ENCODE data around the gene UCK2. TPM values are rescaled to one million over a fixed set of nuclear protein-coding genes. Genes with fewer than 3 reads are reported as not detected.

UCK2 gene
- total and polyA plus RNA-seq, 2 of the 8 experiments (the other 6 are each of a cell fraction or from before 2014, with no cell fraction given): 103 to 109 TPM

DNA sequence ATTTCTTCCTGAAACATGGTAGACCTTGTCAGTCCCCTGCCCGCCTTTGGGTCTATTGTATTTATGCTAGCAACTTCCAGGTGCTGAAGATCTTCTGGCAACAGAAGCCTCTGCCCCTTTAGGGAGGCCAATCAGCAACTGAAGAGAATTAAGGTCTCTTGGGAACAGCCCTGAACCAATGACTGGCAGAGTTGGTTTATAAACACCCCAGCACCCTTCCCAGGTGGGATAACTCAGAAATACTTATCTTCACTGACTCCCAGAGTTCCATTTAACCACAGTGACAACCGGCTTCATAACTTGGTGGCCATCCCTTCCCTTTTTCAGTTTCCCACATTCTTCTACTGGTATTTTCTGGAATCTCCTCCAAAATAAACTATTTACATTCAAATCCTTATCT, 31.5 kb upstream of the UCK2 start:
- Histone ChIP-seq H3K4me1 (replicated peaks in 1 of 4; ENCODE audit: control insufficient read depth in 3 of 4, insufficient read depth in 4 of 4, low read length in 3 of 4) (no peaks in the 10 kb centered on the region), H2AFZ (ENCODE audit: low read length) (no peak overlapping the region), H2BK20ac (ENCODE audit: low read length) (no peak overlapping the region), H2AK5ac (ENCODE audit: low read depth, low read length) (no peak overlapping the region), H3K23ac (ENCODE audit: insufficient read length) (no peak overlapping the region), H3K9me3 (ENCODE audit: insufficient read depth in 2 of 2, low read depth in 1 of 2, low read length in 1 of 2) (peaks cover 0 to 3% of the 10 kb centered on the region in 2 experiments; a peak in 1 of 4 replicates), H2BK120ac (replicated peaks; ENCODE audit: low read depth, low read length) (no peak overlapping the region), H2BK12ac (ENCODE audit: low read depth, low read length) (no peak overlapping the region), H4K20me1 (replicated peaks in 1 of 2; ENCODE audit: control insufficient read depth in 1 of 2, insufficient read depth in 2 of 2, low read length in 2 of 2) (no peaks in the 10 kb centered on the region), H3K14ac (ENCODE audit: insufficient read length) (no peak overlapping the region), H3K27me3 (replicated peaks in 1 of 4; ENCODE audit: control insufficient read depth in 3 of 4, extremely low read depth in 1 of 4, insufficient read depth in 3 of 4, low read length in 3 of 4) (no peaks in the 10 kb centered on the region), H2BK15ac (ENCODE audit: low read length) (no peak overlapping the region), H3K4ac (replicated peaks; ENCODE audit: insufficient read length, low read depth, low read length) (no peak overlapping the region), H3K79me2 (ENCODE audit: control insufficient read depth in 1 of 2, insufficient read depth in 2 of 2, low read length in 2 of 2) (no peaks in the 10 kb centered on the region), H4K8ac (ENCODE audit: extremely low read depth, insufficient read depth, low read length) (no peak overlapping the region), H3K9ac (replicated peaks in 1 of 4; ENCODE audit: extremely low read depth in 1 of 4, low read depth in 3 of 4, low read length in 3 of 4) (no peak overlapping the region), H4K91ac (replicated peaks; ENCODE audit: insufficient read length, low read length) (no peak overlapping the region), H3K4me3 (ENCODE audit: extremely low read depth in 1 of 4, insufficient read depth in 2 of 4, low read depth in 3 of 4, low read length in 4 of 4) (no peak overlapping the region), H3K18ac (ENCODE audit: extremely low read depth, low read length) (no peak overlapping the region), H3K27ac (ENCODE audit: low read depth, low read length) (no peak overlapping the region), H3K56ac (replicated peaks; ENCODE audit: insufficient read length, low read depth, low read length) (no peak overlapping the region), H3K4me2 (ENCODE audit: insufficient read depth in 1 of 2, low read depth in 2 of 2, low read length in 2 of 2) (no peak overlapping the region), H3K79me1 (ENCODE audit: low read depth, low read length) (no peaks in the 10 kb centered on the region), H4K5ac (ENCODE audit: insufficient read length, low read depth, low read length) (no peak overlapping the region), H3K36me3 (ENCODE audit: control insufficient read depth in 2 of 4, insufficient read depth in 4 of 4, low read length in 3 of 4) (no peaks in the 10 kb centered on the region), H3K23me2 (ENCODE audit: low read depth, low read length) (no peaks in the 10 kb centered on the region), H2BK5ac (ENCODE audit: low read depth, low read length) (no peak overlapping the region)
- POLR2A ChIA-PET (ENCODE audit: partially characterized antibody): interaction anchor here (1.2 kb wide), 1 partner anchor 33 kb away, joined by 4 read pairs; no protein-coding TSS in a partner anchor
- CTCF ChIA-PET (ENCODE audit: partially characterized antibody): no interaction called here
- no peak for DNase-seq (ENCODE audit: low read depth in 1 of 2, low spot score in 2 of 2)
- FAIRE-seq: no peak
- WGBS, 2 experiments (ENCODE audit: extremely low coverage in 1 of 2, insufficient coverage in 1 of 2, insufficient read length in 1 of 2, insufficient replicate concordance in 2 of 2, low coverage in 1 of 2, low lambda C conversion rate in 2 of 2, missing lambda C conversion rate in 1 of 2): 91% methylated on average over 2 of the region's 2 CpGs; no CpG with 5 or more reads in 1 of the 2 experiments
- TF ChIP-seq RBBP5 (IDR thresholded peaks at IDR 0.05; ENCODE audit: borderline replicate concordance, low read depth, low read length) (no peak), CREB1 (IDR thresholded peaks at IDR 0.05) (no peak), SUZ12 (IDR thresholded peaks at IDR 0.05; ENCODE audit: low read length) (no peak), RAD21 (IDR thresholded peaks at IDR 0.05 in 1 of 2, conservative IDR thresholded peaks at IDR 0.05 in 1 of 2; ENCODE audit: low read depth in 2 of 2, low read length in 2 of 2) (no peak), NANOG (IDR thresholded peaks at IDR 0.05; ENCODE audit: insufficient read depth, low read depth, low read length, poor library complexity, severe bottlenecking) (no peak), CHD1 (IDR thresholded peaks at IDR 0.05; ENCODE audit: low read depth, low read length) (no peak), SRF (IDR thresholded peaks at IDR 0.05; ENCODE audit: low read depth, low read length) (no peak), SAP30 (IDR thresholded peaks at IDR 0.05; ENCODE audit: insufficient read depth, insufficient replicate concordance, low read length) (no peak), CBX5 (IDR thresholded peaks at IDR 0.05; ENCODE audit: low read depth, low read length) (no peak)
- TF ChIP-seq, protein P1, sequence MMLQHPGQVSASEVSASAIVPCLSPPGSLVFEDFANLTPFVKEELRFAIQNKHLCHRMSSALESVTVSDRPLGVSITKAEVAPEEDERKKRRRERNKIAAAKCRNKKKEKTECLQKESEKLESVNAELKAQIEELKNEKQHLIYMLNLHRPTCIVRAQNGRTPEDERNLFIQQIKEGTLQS (IDR thresholded peaks at IDR 0.05; ENCODE audit: insufficient read depth, low read depth, low read length): no peak
- TF ChIP-seq, protein P2, sequence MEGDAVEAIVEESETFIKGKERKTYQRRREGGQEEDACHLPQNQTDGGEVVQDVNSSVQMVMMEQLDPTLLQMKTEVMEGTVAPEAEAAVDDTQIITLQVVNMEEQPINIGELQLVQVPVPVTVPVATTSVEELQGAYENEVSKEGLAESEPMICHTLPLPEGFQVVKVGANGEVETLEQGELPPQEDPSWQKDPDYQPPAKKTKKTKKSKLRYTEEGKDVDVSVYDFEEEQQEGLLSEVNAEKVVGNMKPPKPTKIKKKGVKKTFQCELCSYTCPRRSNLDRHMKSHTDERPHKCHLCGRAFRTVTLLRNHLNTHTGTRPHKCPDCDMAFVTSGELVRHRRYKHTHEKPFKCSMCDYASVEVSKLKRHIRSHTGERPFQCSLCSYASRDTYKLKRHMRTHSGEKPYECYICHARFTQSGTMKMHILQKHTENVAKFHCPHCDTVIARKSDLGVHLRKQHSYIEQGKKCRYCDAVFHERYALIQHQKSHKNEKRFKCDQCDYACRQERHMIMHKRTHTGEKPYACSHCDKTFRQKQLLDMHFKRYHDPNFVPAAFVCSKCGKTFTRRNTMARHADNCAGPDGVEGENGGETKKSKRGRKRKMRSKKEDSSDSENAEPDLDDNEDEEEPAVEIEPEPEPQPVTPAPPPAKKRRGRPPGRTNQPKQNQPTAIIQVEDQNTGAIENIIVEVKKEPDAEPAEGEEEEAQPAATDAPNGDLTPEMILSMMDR (IDR thresholded peaks at IDR 0.05; ENCODE audit: control extremely low read depth in 1 of 3, insufficient read depth in 1 of 3, low read depth in 1 of 3, low read length in 3 of 3): no peak

Measured in H1 (cell line).